Upper lobe of left lung (tissue), 6 donors: ENCODE data around the gene MRPS2. TPM values are rescaled to one million over a fixed set of nuclear protein-coding genes. Genes with fewer than 3 reads are reported as not detected.

Experiments used
- ATAC-seq, 2 donors: fragments of 200-7000 bp; cut with Tn5 transposase; one replicate each; pipeline ENCODE4 v1.9.1; 2022; ENCODE audit warnings: mild to moderate bottlenecking in 2 of 2, moderate library complexity in 2 of 2; ENCODE audit not compliant: low FRiP score in 2 of 2
- DNase-seq, 2 donors: peaks; one replicate each; pipeline ENCODE4 v3.0.0-alpha.2; 2019 to 2020
- H3K27ac ChIP-seq, 4 donors: fragments of 200-600 bp; sonication (generic); one replicate each; pipeline ENCODE4 v1.5.1; 2016 to 2019
- H3K27me3 ChIP-seq, 4 donors: fragments of 200-600 bp; sonication (generic); one replicate each; pipeline ENCODE4 v1.5.1; 2017 to 2019
- H3K36me3 ChIP-seq, 4 donors: fragments of 200-600 bp; sonication (generic); one replicate each; pipeline ENCODE4 v1.5.1; 2016 to 2019
- H3K4me1 ChIP-seq, 4 donors: fragments of 200-600 bp; sonication (generic); one replicate each; pipeline ENCODE4 v1.5.1; 2018 to 2019
- H3K4me3 ChIP-seq, 4 donors: fragments of 200-600 bp; sonication (generic); one replicate each; pipeline ENCODE4 v1.5.1; 2017 to 2019; ENCODE audit warnings: mild to moderate bottlenecking in 2 of 4, moderate library complexity in 1 of 4
- H3K9me3 ChIP-seq, 4 donors: fragments of 200-600 bp; sonication (generic); one replicate each; pipeline ENCODE4 v1.5.1; 2018 to 2019
- CTCF ChIP-seq, 6 experiments: fragments of 450-650 bp in 4 of 6; fragments of 200-600 bp in 2 of 6; sonication (generic) in 2 of 6; IDR thresholded peaks; one replicate each; pipeline ENCODE4 v1.5.1; 2016 to 2019; ENCODE audit warnings: antibody characterized with exemption in 6 of 6
- EP300 ChIP-seq, 4 donors: sonication (generic); formaldehyde crosslinking; IDR thresholded peaks; one replicate each; pipeline ENCODE4 v1.5.1; 2017; ENCODE audit warnings: antibody characterized with exemption in 4 of 4, control low read depth in 2 of 4
- POLR2A ChIP-seq, 4 donors: fragments of 450-650 bp; IDR thresholded peaks; one replicate each; pipeline ENCODE4 v1.5.1; 2016 to 2017; ENCODE audit warnings: antibody characterized with exemption in 4 of 4, mild to moderate bottlenecking in 2 of 4
- POLR2AphosphoS5 ChIP-seq, 2 donors: sonication (generic); formaldehyde crosslinking; IDR thresholded peaks; one replicate each; pipeline ENCODE4 v1.5.1; 2017; ENCODE audit warnings: antibody characterized with exemption in 2 of 2
- WGBS, 2 donors: methylation state at CpG; one replicate each; pipeline ENCODE4 v1.1.5; 2017 to 2018; 5-methylcytosine and 5-hydroxymethylcytosine counted together
- total RNA-seq, 6 donors: library from RNA; depleted of rRNA in 4 of 6; stranded (reverse); fragments of >200 nt in 4 of 6; gene quantifications; one replicate each; pipeline versions ENCODE4 v1.1.0 to v1.2.1, GENCODE V29; 2016 to 2021
- donor health status: DM: no; HTN: no; CAD: no; lungs with moderate emphysema.
- donor health status: DM: no; HTN: yes; CAD: no; lungs with severe emphysema.

Gene MRPS2
- total RNA-seq, 6 donors from 2014 or later, result 11.1 to 40.6 (median 26.3) TPM

DNA sequence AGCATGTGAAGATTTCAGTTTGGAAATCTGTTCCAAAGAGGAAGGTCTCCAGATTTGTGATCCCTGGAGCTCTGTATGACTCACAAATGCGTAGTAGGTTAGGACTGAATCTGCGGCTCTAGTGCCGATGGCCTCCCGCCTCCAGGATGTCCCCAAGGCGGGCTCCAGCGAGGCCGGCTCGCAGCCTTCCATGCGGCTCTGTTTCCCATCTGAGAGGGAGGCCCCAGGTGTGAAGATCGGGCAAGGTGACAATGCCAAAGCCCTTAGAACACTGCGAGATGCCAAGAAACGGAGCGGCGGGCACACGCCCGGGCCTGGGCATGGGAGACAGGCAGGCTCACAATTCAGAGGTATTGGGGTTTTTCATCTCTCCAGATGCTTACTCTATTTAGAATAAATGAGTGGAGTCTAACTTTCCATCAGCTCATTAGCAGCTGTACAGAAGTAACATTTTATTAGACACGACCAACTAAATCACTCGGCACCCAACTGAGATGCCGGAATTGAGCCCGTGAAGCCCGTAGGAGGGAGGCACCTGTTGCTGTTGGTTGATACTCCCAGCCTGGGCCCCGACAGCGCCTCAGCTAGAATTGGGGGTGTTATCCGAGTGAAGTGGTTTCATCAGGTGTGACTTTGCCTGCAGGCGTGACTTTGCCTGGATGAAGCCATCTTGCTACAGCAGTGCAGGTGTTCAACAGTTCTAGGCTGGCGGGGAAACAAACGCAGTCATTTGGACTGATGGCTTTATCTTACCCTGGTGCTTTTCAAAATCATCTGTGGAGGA lies 7.4 kb upstream of the MRPS2 start:
- no peak overlapping the region for H3K4me3 ChIP-seq
- no peaks in the 10 kb centered on the region for H3K4me1 ChIP-seq
- TF ChIP-seq POLR2A (IDR thresholded peaks at IDR 0.05) (no peak), EP300 (IDR thresholded peaks at IDR 0.05) (no peak), CTCF (IDR thresholded peaks at IDR 0.05) (no peak), POLR2AphosphoS5 (IDR thresholded peaks at IDR 0.05) (no peak)
- DNase-seq (peak in 1 of 2 donors; percentile 68), ATAC-seq (no peak)
- peaks cover 0 to 16% (median 10%) of the 10 kb centered on the region in 4 donors for H3K36me3 ChIP-seq
- H3K27ac ChIP-seq, result no peak overlapping the region
- WGBS, 2 donors, result 94 to 97% methylated on average over 27 of the region's 27 CpGs
- H3K9me3 ChIP-seq, result no peaks in the 10 kb centered on the region
- H3K27me3 ChIP-seq, result no peaks in the 10 kb centered on the region

DNA sequence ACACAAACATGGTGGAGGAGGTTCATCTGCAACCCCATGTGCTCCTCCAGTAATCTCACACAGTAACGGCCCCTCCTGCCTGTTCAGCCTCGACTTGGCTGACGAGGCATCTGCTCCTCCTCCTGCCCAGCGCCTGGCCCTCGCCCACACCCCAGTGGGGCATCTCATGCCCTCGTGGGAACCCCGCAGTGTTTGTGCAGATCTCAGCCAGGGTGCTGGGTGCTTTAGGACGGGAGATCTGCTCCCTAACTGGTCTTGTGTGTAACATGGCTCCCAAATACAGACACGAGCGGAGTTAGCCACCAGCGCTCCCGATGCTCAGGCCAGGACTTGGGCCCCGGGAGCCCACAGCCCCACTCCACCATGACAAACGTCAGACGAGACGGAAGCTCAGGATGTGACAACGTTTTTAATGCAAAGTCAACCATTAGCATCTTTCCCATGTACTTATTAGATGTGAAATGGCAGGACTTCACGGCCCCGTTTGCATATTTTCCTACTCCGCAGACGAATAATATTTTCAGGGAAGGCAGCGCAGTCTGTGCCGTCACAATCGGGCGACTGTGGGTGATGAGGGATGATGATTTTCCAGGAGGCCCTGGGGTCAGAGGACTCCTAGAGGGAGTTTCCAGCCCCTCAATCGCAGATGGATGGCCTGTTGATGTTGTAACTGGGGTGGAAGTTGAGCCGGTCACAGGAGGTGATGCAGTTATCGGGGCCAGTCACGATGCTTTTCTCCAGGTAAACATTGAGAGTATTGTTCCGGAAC lies 5.5 kb upstream of the MRPS2 start:
- DNase-seq (peak in 1 of 2 donors; percentile 41), ATAC-seq (no peak)
- H3K4me1 ChIP-seq, result peaks cover 6 to 11% (median 8%) of the 10 kb centered on the region in 4 donors
- no peaks in the 10 kb centered on the region for H3K9me3 ChIP-seq
- no peak overlapping the region for H3K4me3 ChIP-seq
- H3K36me3 ChIP-seq, result no peaks in the 10 kb centered on the region
- no peak overlapping the region for H3K27ac ChIP-seq
- H3K27me3 ChIP-seq, result no peaks in the 10 kb centered on the region
- TF ChIP-seq POLR2AphosphoS5 (IDR thresholded peaks at IDR 0.05), result no peak
- TF ChIP-seq CTCF (IDR thresholded peaks at IDR 0.05), result no peak
- TF ChIP-seq EP300 (IDR thresholded peaks at IDR 0.05), result no peak
- no peak for TF ChIP-seq POLR2A (IDR thresholded peaks at IDR 0.05)
- WGBS, 2 donors, result 84 to 85% methylated on average over 26 to 30 of the region's 30 CpGs

DNA sequence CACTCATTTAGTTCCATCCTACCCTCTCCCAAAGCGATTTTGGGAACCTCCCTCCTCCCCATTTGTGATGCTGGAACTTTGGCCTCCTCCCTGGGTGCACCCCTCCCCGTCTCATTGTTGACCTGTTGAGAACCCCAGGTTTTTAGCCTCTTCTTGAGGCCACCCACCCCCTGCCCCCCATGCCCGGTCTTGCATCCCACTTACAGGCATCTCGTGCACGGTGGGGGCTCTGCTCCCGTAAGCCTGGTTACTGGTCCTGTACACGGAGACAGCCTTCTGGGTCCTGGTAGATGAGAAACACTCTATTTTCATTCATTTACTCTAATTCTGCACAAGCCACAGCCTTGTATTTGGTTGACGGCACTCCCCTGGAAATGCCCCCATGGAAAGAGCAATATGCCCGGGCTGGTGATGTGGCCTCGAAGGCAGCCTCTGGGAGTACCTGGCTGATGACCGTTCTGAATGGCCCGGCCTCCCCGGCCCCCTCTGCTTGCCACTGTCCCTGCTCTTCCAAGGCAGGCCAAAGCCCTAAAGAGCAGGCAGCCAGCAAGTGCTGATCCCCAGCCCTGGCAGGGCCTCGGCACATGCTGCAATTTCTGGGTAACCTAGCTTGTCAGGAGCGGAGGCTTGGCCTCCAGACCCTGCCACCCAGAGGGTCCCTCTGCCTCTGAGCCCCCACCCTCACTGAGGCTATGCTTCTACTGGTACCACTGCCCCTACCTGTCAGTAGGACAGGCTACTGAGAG lies 1.9 kb upstream of the MRPS2 start:
- DNase-seq (no peak), ATAC-seq (no peak)
- peaks cover 0 to 18% (median 9%) of the 10 kb centered on the region in 4 donors for H3K36me3 ChIP-seq
- TF ChIP-seq POLR2AphosphoS5 (IDR thresholded peaks at IDR 0.05), result no peak
- TF ChIP-seq EP300 (IDR thresholded peaks at IDR 0.05), result no peak
- no peak for TF ChIP-seq CTCF (IDR thresholded peaks at IDR 0.05)
- TF ChIP-seq POLR2A (IDR thresholded peaks at IDR 0.05), result no peak
- peak overlapping the region in 1 of 4 donors; percentile 95 for H3K4me3 ChIP-seq
- H3K9me3 ChIP-seq, result no peaks in the 10 kb centered on the region
- no peak overlapping the region for H3K27ac ChIP-seq
- WGBS, 2 donors, result 85% methylated on average over 13 to 15 of the region's 15 CpGs
- H3K4me1 ChIP-seq, result peaks cover 18 to 36% (median 25%) of the 10 kb centered on the region in 4 donors
- H3K27me3 ChIP-seq, result no peaks in the 10 kb centered on the region

DNA sequence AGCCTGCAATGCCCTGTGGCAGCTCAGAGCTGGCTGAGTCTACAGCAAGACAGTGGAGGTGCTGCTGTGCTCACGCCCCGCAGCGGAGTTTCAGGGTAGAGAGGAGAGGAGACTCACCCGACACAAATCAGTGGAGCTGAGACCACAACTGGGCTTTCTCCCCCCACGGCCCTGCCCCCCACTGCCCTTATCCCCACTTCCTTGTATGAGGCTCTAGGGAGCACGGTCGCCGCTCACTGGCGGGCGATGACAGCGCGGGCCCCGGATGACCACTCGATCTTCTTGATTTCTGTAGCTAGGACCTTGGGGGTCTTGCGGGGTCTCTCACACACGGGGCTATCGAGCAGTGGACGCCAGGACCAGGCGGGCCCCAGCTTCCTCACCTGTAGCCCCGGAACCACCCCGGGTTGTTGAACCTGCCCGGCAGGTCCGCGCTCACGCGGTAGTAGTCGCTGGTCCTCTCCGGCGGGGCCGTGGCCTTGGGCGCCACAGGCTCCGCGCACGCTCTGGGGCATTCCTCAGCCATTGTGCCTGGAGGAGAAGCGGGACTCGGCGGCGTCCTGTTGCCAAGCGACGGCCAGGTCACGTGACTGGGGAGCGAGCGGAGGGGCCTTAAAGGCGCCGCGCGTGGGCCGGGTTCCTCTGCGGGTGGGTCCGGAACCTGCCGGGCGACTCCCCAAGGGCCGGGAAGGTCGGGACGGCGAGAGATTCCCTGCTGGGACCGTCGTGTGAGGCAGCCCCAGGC lies 984 bp upstream of the MRPS2 start:
- H3K9me3 ChIP-seq, result no peaks in the 10 kb centered on the region
- peak overlapping the region; percentile 80 to 99 (median 88) for H3K4me3 ChIP-seq
- WGBS, 2 donors, result 0 to 2% methylated on average over 9 to 18 of the region's 58 CpGs

More for the DNA sequence above, 984 bp upstream of the MRPS2 start:
- peak; percentile 96 to 99 for DNase-seq
- Histone ChIP-seq H3K27ac (peak overlapping the region; percentile 80 to 87 (median 84)), H3K27me3 (no peaks in the 10 kb centered on the region), H3K4me1 (peaks cover 19 to 36% (median 25%) of the 10 kb centered on the region in 4 donors), H3K36me3 (peaks cover 0 to 27% (median 18%) of the 10 kb centered on the region in 4 donors)
- peak in 2 of 4 donors; percentile 32 to 44 for TF ChIP-seq POLR2A (IDR thresholded peaks at IDR 0.05)
- no peak for TF ChIP-seq EP300 (IDR thresholded peaks at IDR 0.05)
- peak in 1 of 2 donors; percentile 49 for TF ChIP-seq POLR2AphosphoS5 (IDR thresholded peaks at IDR 0.05)
- no peak for TF ChIP-seq CTCF (IDR thresholded peaks at IDR 0.05)
- ATAC-seq, result peak; percentile 86 to 92
